ENCODE data around the gene MAPK4. TPM values are rescaled to one million over a fixed set of nuclear protein-coding genes. Genes with fewer than 3 reads are reported as not detected.

Gene MAPK4
- total and polyA plus RNA-seq, 3 donors from 2014 or later, result 9.3 to 18.1 (median 13.3) TPM

DNA sequence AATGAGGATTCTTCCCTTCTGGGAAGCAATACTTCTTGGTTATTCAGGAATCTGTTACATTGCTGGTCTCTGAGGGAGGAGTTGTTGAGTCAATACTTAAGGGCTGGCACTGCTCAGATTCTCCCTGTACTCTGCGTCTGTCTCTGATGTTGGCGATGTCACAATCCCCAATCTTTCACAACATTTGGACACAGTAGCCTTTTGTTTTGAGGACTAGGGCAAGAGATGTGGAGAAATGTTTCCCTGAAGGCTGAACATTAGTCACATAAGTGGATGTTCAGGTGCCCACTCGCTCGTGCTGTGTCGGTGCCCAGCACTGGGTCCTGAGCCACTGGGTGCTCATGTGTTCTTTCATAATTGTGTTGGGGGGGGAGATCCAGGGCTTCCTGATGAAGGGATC, 55.0 kb downstream of the MAPK4 start:
- no peaks in the 10 kb centered on the region for H3K36me3 ChIP-seq (ENCODE audit: low read depth, missing control alignments)

DNA sequence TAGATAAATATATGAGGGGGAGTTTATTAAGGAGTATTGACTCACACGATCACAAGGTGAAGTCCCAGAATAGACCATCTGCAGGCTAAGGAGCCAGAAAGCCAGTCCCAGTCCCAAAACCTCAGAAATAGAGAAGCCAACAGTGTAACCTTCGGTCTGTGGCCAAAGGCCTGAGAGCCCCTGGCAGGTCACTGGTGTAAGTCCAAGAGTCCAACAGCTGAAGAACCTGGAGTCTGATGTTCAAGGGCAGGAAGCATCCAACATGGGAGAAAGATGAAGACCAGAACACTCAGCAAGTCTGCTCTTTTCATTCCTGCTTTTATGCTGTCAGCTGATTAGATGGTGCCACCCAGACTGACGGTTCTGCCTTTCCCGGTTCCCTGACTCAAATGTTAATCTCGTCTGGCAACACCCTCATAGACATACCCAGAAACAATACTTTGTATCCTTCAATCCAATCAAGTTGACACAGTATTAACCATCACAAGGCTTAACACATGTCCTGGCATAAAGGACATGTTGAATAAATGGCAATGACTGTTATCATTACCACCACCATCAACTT, 56.7 kb downstream of the MAPK4 start:
- TF ChIP-seq CTCF (IDR thresholded peaks at IDR 0.05) (no peak), POLR2A (IDR thresholded peaks at IDR 0.05) (no peak)
- Histone ChIP-seq H3K4me3 (no peak overlapping the region), H3K27ac (peak overlapping the region; percentile 75 to 76), H3K27me3 (no peaks in the 10 kb centered on the region), H3K36me3 (ENCODE audit: low read depth, missing control alignments) (no peaks in the 10 kb centered on the region), H3K4me1 (peaks cover 11% of the 10 kb centered on the region), H3K9me3 (no peaks in the 10 kb centered on the region)
- 58 to 79% methylated on average over 5 of the region's 5 CpGs for whole genome bisulfite sequencing, 2 donors
- intact Hi-C loops (cut with DNase I; ENCODE audit: low total_unique reads), result no loop called here
- DNase-seq, result peak; percentile 80

More for the DNA sequence above, 55.0 kb downstream of the MAPK4 start:
- intact Hi-C loops (cut with DNase I; ENCODE audit: low total_unique reads), result no loop called here
- Histone ChIP-seq H3K27ac (peak overlapping the region; percentile 75 to 76), H3K9me3 (no peaks in the 10 kb centered on the region), H3K4me1 (peaks cover 24% of the 10 kb centered on the region), H3K4me3 (no peak overlapping the region), H3K27me3 (no peaks in the 10 kb centered on the region)
- TF ChIP-seq POLR2A (IDR thresholded peaks at IDR 0.05) (no peak), CTCF (IDR thresholded peaks at IDR 0.05) (no peak)
- WGBS, 2 donors, result 54 to 59% methylated on average over 5 of the region's 5 CpGs
- DNase-seq, result peak; percentile 78

- 49 to 52% methylated on average over 4 of the region's 4 CpGs for WGBS, 2 donors
- Histone ChIP-seq H3K27me3 (no peaks in the 10 kb centered on the region), H3K4me1 (peaks cover 3% of the 10 kb centered on the region), H3K9me3 (no peaks in the 10 kb centered on the region), H3K36me3 (ENCODE audit: low read depth, missing control alignments) (no peaks in the 10 kb centered on the region), H3K27ac (no peak overlapping the region), H3K4me3 (no peak overlapping the region)
- TF ChIP-seq CTCF (IDR thresholded peaks at IDR 0.05), result no peak
- no peak for TF ChIP-seq POLR2A (IDR thresholded peaks at IDR 0.05)
- intact Hi-C loops (cut with DNase I; ENCODE audit: low total_unique reads), result no loop called here
- DNase-seq, result no peak
Observed at GRCh38 chr18:50619861-50620275, 60.0 kb downstream of the MAPK4 start.

GRCh38 chr18:50620319-50620718, 60.4 kb downstream of the MAPK4 start:
- no peak for DNase-seq
- peaks cover under 1% of the 10 kb centered on the region for H3K4me1 ChIP-seq
- H3K4me3 ChIP-seq, result no peak overlapping the region
- intact Hi-C loops (cut with DNase I; ENCODE audit: low total_unique reads), result no loop called here
- no peaks in the 10 kb centered on the region for H3K27me3 ChIP-seq
- 66 to 71% methylated on average over 2 of the region's 2 CpGs for WGBS, 2 donors
- H3K36me3 ChIP-seq (ENCODE audit: low read depth, missing control alignments), result no peaks in the 10 kb centered on the region
- no peaks in the 10 kb centered on the region for H3K9me3 ChIP-seq
- no peak overlapping the region for H3K27ac ChIP-seq
- no peak for TF ChIP-seq POLR2A (IDR thresholded peaks at IDR 0.05)
- no peak for TF ChIP-seq CTCF (IDR thresholded peaks at IDR 0.05)

- H3K27ac ChIP-seq, result no peak overlapping the region
- intact Hi-C loops (cut with DNase I; ENCODE audit: low total_unique reads), result no loop called here
- no peak for DNase-seq
Observed at GRCh38 chr18:50621366-50621765, 61.5 kb downstream of the MAPK4 start.

More at GRCh38 chr18:50621366-50621765, 61.5 kb downstream of the MAPK4 start:
- no peak overlapping the region for H3K4me3 ChIP-seq
- WGBS, 2 donors, result 66 to 78% methylated on average over 2 of the region's 2 CpGs
- no peaks in the 10 kb centered on the region for H3K27me3 ChIP-seq
- no peaks in the 10 kb centered on the region for H3K9me3 ChIP-seq
- TF ChIP-seq CTCF (IDR thresholded peaks at IDR 0.05), result no peak
- TF ChIP-seq POLR2A (IDR thresholded peaks at IDR 0.05), result no peak
- H3K4me1 ChIP-seq, result no peaks in the 10 kb centered on the region
- H3K36me3 ChIP-seq (ENCODE audit: low read depth, missing control alignments), result no peaks in the 10 kb centered on the region

Data from testis (tissue), 3 donors.